Naive thymus-derived CD4-positive, alpha-beta T cell (primary cell): ENCODE results near the gene HELT. TPM values are rescaled to one million over a fixed set of nuclear protein-coding genes. Genes with fewer than 3 reads are reported as not detected.
"Not testable (repeated sequence)": the region's sequence is repeated elsewhere in the genome, so short reads cannot be mapped to it uniquely, and the experiment has no call there.

Source experiments
- ATAC-seq: fragments of 150-1000 bp; cut with Tn5 transposase; 2 replicates; pipeline ENCODE4 v1.10.0; 2021; ENCODE audit warnings: mild to moderate bottlenecking, moderate library complexity
- CTCF ChIA-PET: fragments of 350-600 bp; sonication (Branson Sonifier 250); formaldehyde crosslinking; loops from one replicate; lab custom pipeline; 2021; ENCODE audit warnings: antibody characterized with exemption; lab: Charles Lee
- POLR2A ChIA-PET: fragments of 350-600 bp; sonication (Branson Sonifier 250); formaldehyde crosslinking; loops from one replicate; lab custom pipeline; 2021; ENCODE audit warnings: antibody characterized with exemption, inconsistent platforms; lab: Charles Lee
- DNase-seq, 9 donors: peaks; one replicate each; pipeline versions ENCODE4 v3.0.0 to v3.0.0-alpha.2; 2020 to 2022; ENCODE audit warnings: mixed read lengths in 1 of 9
- H3K27ac ChIP-seq: one replicate; pipeline ENCODE4 v1.7.0; 2013; ENCODE audit warnings: mild to moderate bottlenecking, low read depth, low read length, moderate library complexity
- H3K27me3 ChIP-seq, 2 donors: one replicate each; pipeline ENCODE4 v1.7.0; 2013; ENCODE audit warnings: low read length in 2 of 2, mild to moderate bottlenecking in 2 of 2, moderate library complexity in 2 of 2; ENCODE audit not compliant: control insufficient read depth in 2 of 2, insufficient read depth in 2 of 2
- H3K36me3 ChIP-seq, 3 experiments: 1 replicate in 2 of 3; 2 replicates in 1 of 3; pipeline ENCODE4 v1.7.0; 2013; ENCODE audit warnings: low read length in 3 of 3, mild to moderate bottlenecking in 3 of 3, moderate library complexity in 1 of 3; ENCODE audit not compliant: insufficient read depth in 3 of 3, control insufficient read depth in 2 of 3
- H3K4me1 ChIP-seq, 2 donors: one replicate each; pipeline ENCODE4 v1.7.0; 2013; ENCODE audit warnings: low read length in 2 of 2, mild to moderate bottlenecking in 2 of 2, moderate library complexity in 1 of 2; ENCODE audit not compliant: control insufficient read depth in 2 of 2, insufficient read depth in 2 of 2
- H3K4me3 ChIP-seq: 2 replicates; pipeline ENCODE4 v1.7.0; 2013; ENCODE audit warnings: mild to moderate bottlenecking, low read length
- H3K9me3 ChIP-seq, 3 experiments: 1 replicate in 2 of 3; 2 replicates in 1 of 3; pipeline ENCODE4 v1.7.0; 2013; ENCODE audit warnings: low read length in 3 of 3; ENCODE audit not compliant: control insufficient read depth in 2 of 3
- H3K27ac Mint-ChIP-seq, 9 donors: one replicate each; pipeline ENCODE4 v1.8.0; 2020 to 2022; ENCODE audit warnings: mixed read lengths in 9 of 9, mild to moderate bottlenecking in 8 of 9, moderate library complexity in 5 of 9, inconsistent platforms in 2 of 9
- H3K27me3 Mint-ChIP-seq, 5 donors: one replicate each; pipeline ENCODE4 v1.8.0; 2021 to 2022; ENCODE audit warnings: mixed read lengths in 5 of 5, mild to moderate bottlenecking in 1 of 5
- H3K36me3 Mint-ChIP-seq, 5 donors: one replicate each; pipeline ENCODE4 v1.8.0; 2020 to 2022; ENCODE audit warnings: mixed read lengths in 5 of 5, mild to moderate bottlenecking in 3 of 5, inconsistent platforms in 1 of 5
- H3K4me1 Mint-ChIP-seq, 7 donors: one replicate each; pipeline ENCODE4 v1.8.0; 2020 to 2022; ENCODE audit warnings: mixed read lengths in 7 of 7, mild to moderate bottlenecking in 3 of 7, inconsistent platforms in 1 of 7
- H3K4me3 Mint-ChIP-seq, 10 donors: one replicate each; pipeline ENCODE4 v1.8.0; 2020 to 2022; ENCODE audit warnings: mild to moderate bottlenecking in 10 of 10, mixed read lengths in 10 of 10, moderate library complexity in 6 of 10, inconsistent platforms in 2 of 10
- H3K9me3 Mint-ChIP-seq, 11 donors: one replicate each; pipeline ENCODE4 v1.8.0; 2020 to 2022; ENCODE audit warnings: mixed read lengths in 11 of 11, mild to moderate bottlenecking in 4 of 11, inconsistent platforms in 1 of 11, moderate library complexity in 1 of 11
- intact Hi-C, 2 donors: fragments of 100-400 bp; cut with micrococcal nuclease; formaldehyde crosslinking; loops; one replicate each; pipeline ENCODE4 v1.15.1; 2023
- polyA plus RNA-seq, 2 donors: library from polyadenylated mRNA; unstranded; fragments of 300-500 nt; fragmentation: Illumina TruSeq; gene quantifications; one replicate each; pipeline ENCODE4 v1.2.3, GENCODE V29; 2021
- total RNA-seq, 6 experiments: library from RNA in 5 of 6; stranded (reverse) in 5 of 6; gene quantifications; 1 replicate in 5 of 6; 2 replicates in 1 of 6; pipeline ENCODE4 v1.2.3 and lab custom pipeline; 2021 to 2026

HELT gene
- total and polyA plus RNA-seq, 7 experiments from 2014 or later, result not detected

DNA sequence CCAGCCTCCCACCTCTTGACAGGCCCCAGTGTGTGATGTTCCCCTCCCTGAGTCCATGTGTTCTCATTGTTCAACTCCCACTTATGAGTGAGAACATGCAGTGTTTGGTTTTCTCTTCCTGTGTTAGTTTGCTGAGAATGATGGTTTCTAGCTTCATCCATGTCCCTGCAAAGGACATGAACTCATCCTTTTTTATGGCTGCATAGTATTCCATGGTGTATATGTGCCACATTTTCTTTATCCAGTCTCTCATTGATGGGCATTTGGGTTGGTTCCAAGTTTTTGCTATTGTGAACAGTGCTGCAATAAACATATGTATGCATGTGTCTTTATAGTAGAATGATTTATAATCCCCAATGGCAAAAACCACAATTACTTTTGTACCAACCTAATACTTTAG is 20.6 kb upstream of the HELT start:
- H3K27ac Mint-ChIP-seq, H3K4me3 ChIP-seq, H3K4me1 ChIP-seq, H3K9me3 Mint-ChIP-seq, ATAC-seq, H3K36me3 ChIP-seq, DNase-seq, H3K4me3 Mint-ChIP-seq, H3K27ac ChIP-seq, POLR2A ChIA-PET, CTCF ChIA-PET, H3K27me3 ChIP-seq, H3K9me3 ChIP-seq, H3K4me1 Mint-ChIP-seq, intact Hi-C loops, H3K36me3 Mint-ChIP-seq: not testable (repeated sequence)
- peaks cover 0 to 21% (median 6%) of the 10 kb centered on the region in 5 donors for H3K27me3 Mint-ChIP-seq

DNA sequence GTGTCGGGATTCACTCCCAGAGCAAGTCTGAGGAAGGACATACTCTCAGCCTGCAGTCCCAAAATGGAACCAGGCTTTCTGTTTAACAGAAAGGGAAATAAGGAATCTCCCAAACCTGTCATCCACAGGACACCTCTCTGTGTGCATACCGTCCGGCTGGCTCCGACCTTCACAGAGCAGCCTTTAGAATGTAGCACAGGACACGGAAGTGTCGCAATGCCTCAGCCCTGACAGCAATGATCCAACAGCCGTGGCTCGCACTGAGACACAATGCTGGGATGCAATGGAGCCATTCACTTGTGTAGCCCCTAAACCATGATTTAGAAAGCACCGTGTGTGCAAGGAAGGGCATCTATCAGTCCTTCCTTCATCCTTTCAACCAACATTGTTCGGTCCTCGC is 15.5 kb upstream of the HELT start:
- DNase-seq (no peak), ATAC-seq (no peak)
- Mint-ChIP-seq H3K36me3 (no peaks in the 10 kb centered on the region), H3K4me1 (peaks cover 6 to 9% (median 7%) of the 10 kb centered on the region in 7 donors), H3K27ac (no peak overlapping the region), H3K9me3 (no peaks in the 10 kb centered on the region), H3K27me3 (peaks cover 23 to 39% (median 29%) of the 10 kb centered on the region in 5 donors), H3K4me3 (no peak overlapping the region)
- ChIA-PET CTCF (no interaction called here), POLR2A (no interaction called here)
- Histone ChIP-seq H3K9me3 (no peaks in the 10 kb centered on the region), H3K4me1 (peaks cover 0 to 3% of the 10 kb centered on the region in 2 donors), H3K27me3 (no peaks in the 10 kb centered on the region), H3K27ac (no peak overlapping the region), H3K4me3 (no peak overlapping the region), H3K36me3 (no peaks in the 10 kb centered on the region)
- intact Hi-C loops, result no loop called here

DNA sequence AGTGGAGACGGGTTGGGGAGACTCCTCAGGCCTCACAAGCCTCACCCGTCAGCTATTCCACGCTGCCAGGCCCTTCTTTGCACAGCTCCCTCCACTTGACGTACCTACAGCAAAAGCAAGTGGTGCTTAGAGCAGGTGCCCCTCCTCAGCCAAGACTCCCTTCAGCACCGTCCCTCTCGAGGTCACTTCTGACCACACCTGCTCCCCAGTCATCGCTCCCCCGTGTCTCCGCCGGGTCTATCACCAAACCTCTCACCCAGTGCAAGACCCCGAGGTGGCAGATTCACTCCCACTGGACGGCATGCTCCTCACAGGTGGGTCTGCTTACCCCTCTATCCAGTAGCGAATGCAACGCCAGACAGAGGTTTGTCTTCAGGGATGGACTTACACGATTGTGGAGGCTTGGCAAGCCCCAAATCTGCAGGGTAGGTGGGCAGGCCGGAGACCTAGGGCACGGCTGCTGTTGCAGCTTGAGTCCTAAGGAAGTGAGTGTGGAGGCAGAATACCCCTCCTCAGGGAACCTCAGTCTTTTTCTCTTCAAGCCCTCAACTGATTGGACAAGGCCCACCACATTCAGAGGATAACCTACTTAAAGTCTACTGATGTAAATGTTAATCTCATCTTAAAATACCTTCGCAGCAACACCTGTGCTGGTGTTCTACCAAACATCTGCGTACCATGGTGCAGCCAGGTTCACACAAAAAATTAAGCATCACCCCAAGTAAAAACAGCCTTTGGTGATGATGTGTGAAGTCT is 14.5 kb upstream of the HELT start:
- H3K36me3 Mint-ChIP-seq, result peaks cover 0 to 6% (median 0%) of the 10 kb centered on the region in 5 donors
- DNase-seq (no peak), ATAC-seq (no peak)
- Histone ChIP-seq H3K4me1 (peaks cover 0 to 3% of the 10 kb centered on the region in 2 donors), H3K4me3 (no peak overlapping the region), H3K27me3 (no peaks in the 10 kb centered on the region), H3K9me3 (no peaks in the 10 kb centered on the region), H3K36me3 (no peaks in the 10 kb centered on the region), H3K27ac (no peak overlapping the region)
- ChIA-PET CTCF (no interaction called here), POLR2A (no interaction called here)
- peaks cover 32 to 45% (median 39%) of the 10 kb centered on the region in 5 donors for H3K27me3 Mint-ChIP-seq
- peaks cover 0 to 2% (median 0%) of the 10 kb centered on the region in 11 donors for H3K9me3 Mint-ChIP-seq
- H3K4me3 Mint-ChIP-seq, result peak overlapping the region in 1 of 10 donors; percentile 12
- intact Hi-C loops, result loop anchor here (2.0 kb wide), 2 partner anchors 179 to 355 kb away; partner anchors contain the start of genes CASP3 (in 1 of the 2) and PRIMPOL (in 1 of the 2)
- H3K4me1 Mint-ChIP-seq, result peaks cover 6 to 9% (median 7%) of the 10 kb centered on the region in 7 donors
- H3K27ac Mint-ChIP-seq, result no peak overlapping the region

DNA sequence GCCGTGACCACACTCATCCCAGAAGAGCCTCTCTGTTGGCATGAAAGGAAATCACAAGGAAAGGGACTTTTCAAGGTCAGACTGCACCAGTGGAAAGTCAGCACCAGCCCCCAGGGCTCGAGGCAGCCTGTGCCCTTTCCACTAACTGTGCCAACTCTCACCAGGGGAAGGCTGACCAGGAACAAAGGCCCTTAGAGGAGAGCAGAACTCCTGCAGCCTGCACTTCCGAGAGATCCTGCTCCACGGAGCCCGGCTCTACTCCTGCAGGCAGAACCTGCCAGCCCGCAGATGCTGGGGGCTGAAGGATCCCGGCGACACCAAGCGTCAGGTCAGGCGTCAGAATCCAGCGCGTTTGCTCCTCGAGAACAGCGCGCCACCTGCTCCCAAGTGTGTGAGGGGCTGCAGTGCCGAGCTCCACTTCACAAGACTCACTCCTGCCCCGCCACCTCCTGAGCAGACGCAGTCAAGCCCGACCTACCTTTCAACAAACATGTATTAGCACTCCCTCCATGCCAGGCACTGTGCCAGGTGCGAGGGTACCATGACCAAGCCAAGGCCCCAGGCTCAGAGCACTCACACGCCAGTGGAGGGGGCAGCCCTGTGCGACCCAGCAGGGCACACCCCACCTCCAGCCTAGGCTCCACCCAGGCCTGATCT is 13.6 kb upstream of the HELT start:
- peak in 1 of 9 donors; percentile 10 for DNase-seq
- intact Hi-C loops, result loop anchor here (1.0 to 2.0 kb wide), 9 partner anchors 92 to 740 kb away; partner anchors contain the start of genes CASP3 (in 1 of the 2) and PRIMPOL (in 1 of the 2)
- Mint-ChIP-seq H3K4me3 (peak overlapping the region in 9 of 10 donors; percentile 25 to 71 (median 60)), H3K27ac (peak overlapping the region in 1 of 9 donors; percentile 8), H3K36me3 (peaks cover 0 to 8% (median 0%) of the 10 kb centered on the region in 5 donors), H3K27me3 (peaks cover 41 to 53% (median 48%) of the 10 kb centered on the region in 5 donors), H3K4me1 (peaks cover 6 to 9% (median 7%) of the 10 kb centered on the region in 7 donors), H3K9me3 (peaks cover 0 to 2% (median 0%) of the 10 kb centered on the region in 11 donors)
- no peaks in the 10 kb centered on the region for H3K36me3 ChIP-seq
- CTCF ChIA-PET, result interaction anchor here (0.6 to 2.2 kb wide), 9 partner anchors 30 to 263 kb away, joined by 3 to 7 read pairs (median 3); no protein-coding TSS in a partner anchor
- H3K4me3 ChIP-seq, result no peak overlapping the region
- no peak overlapping the region for H3K27ac ChIP-seq
- peak; percentile 57 for ATAC-seq
- POLR2A ChIA-PET, result no interaction called here
- H3K4me1 ChIP-seq, result peaks cover 0 to 3% of the 10 kb centered on the region in 2 donors
- H3K27me3 ChIP-seq, result no peaks in the 10 kb centered on the region
- H3K9me3 ChIP-seq, result no peaks in the 10 kb centered on the region

DNA sequence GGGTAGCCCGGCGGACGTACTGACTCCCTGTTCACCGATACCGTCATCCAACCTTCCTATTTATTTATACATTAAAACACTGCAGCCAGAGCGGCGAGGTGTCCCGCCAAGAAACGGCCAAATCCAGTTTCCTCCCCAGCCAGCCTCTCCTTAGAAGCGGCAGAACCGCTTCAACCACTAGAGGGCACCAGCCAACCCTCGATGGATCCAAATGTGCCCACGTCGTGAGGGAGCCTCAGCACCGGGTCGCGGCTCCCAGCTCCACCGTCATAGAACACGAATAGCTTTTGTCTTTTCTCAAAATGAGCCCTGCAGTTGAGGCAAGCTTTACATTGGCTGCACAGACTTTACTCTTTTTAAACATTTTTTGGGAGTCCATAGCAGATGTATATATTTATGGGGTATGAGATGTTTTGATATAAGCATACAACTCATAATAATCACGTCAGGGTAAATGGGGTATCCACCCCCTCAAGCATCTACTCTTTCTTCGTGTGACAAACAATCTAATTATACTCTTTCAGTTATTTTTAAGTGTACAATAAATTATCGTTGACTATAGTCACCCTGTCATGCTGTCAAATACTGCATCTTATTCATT is 13.0 kb upstream of the HELT start:
- Mint-ChIP-seq H3K27me3 (peaks cover 47 to 54% (median 52%) of the 10 kb centered on the region in 5 donors), H3K4me3 (peak overlapping the region; percentile 25 to 71 (median 60)), H3K27ac (peak overlapping the region in 1 of 9 donors; percentile 8), H3K36me3 (peaks cover 0 to 8% (median 0%) of the 10 kb centered on the region in 5 donors), H3K9me3 (peaks cover 0 to 2% (median 0%) of the 10 kb centered on the region in 11 donors), H3K4me1 (peaks cover 6 to 9% (median 7%) of the 10 kb centered on the region in 7 donors)
- Histone ChIP-seq H3K4me3 (peak overlapping the region; percentile 2), H3K27me3 (no peaks in the 10 kb centered on the region), H3K9me3 (no peaks in the 10 kb centered on the region), H3K36me3 (no peaks in the 10 kb centered on the region), H3K27ac (no peak overlapping the region), H3K4me1 (peaks cover 0 to 3% of the 10 kb centered on the region in 2 donors)
- ATAC-seq (peak; percentile 93), DNase-seq (peak; percentile 45 to 78 (median 66))
- CTCF ChIA-PET, result interaction anchor here (0.6 to 2.2 kb wide), 10 partner anchors 31 to 263 kb away, joined by 3 to 7 read pairs (median 3); no protein-coding TSS in a partner anchor
- intact Hi-C loops, result loop anchor here (1.0 to 2.0 kb wide), 9 partner anchors 91 to 741 kb away; partner anchors contain the start of genes CASP3 (in 1 of the 2) and PRIMPOL (in 1 of the 2)
- POLR2A ChIA-PET, result no interaction called here

DNA sequence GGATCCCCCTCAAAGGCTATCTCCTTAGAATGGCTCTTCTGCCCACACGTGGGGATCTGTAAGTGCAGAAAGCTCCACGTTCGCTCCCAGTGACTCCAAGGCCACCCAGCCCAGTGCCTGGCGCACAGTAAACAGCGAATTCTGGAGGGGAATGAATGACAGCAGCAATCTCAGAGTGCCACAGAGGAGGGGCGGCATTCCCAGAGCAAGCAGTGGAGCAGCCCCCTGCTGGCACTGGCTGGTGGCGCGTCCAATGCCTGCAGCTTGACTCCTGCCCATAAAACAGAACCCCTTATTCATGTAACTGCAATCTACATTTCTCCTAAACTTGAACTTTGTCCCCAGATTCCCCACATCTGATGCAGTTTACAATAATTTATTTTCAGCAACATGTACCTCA is 6.9 kb upstream of the HELT start:
- no peak overlapping the region for H3K27ac Mint-ChIP-seq
- peaks cover 0 to 8% (median 0%) of the 10 kb centered on the region in 5 donors for H3K36me3 Mint-ChIP-seq
- no peak for ATAC-seq
- H3K4me3 Mint-ChIP-seq, result no peak overlapping the region
- Histone ChIP-seq H3K4me3 (no peak overlapping the region), H3K4me1 (no peaks in the 10 kb centered on the region), H3K27ac (no peak overlapping the region), H3K36me3 (no peaks in the 10 kb centered on the region), H3K9me3 (no peaks in the 10 kb centered on the region), H3K27me3 (no peaks in the 10 kb centered on the region)
- H3K9me3 Mint-ChIP-seq, result peaks cover 0 to 2% (median 0%) of the 10 kb centered on the region in 11 donors
- ChIA-PET POLR2A (no interaction called here), CTCF (interaction anchor here (0.6 kb wide), 1 partner anchor 28 kb away, joined by 3 read pairs; no protein-coding TSS in a partner anchor)
- peak in 4 of 9 donors; percentile 11 to 22 (median 12) for DNase-seq
- peaks cover 0 to 17% (median 7%) of the 10 kb centered on the region in 7 donors for H3K4me1 Mint-ChIP-seq
- intact Hi-C loops, result loop anchor here in 1 of 2 donors (1.0 kb wide), 2 partner anchors 265 to 747 kb away; no protein-coding TSS in a partner anchor
- peaks cover 74 to 96% (median 76%) of the 10 kb centered on the region in 5 donors for H3K27me3 Mint-ChIP-seq
